HuH-7 (cell line): ENCODE results near the gene CAPN14.
"Not testable (repeated sequence)": the region's sequence is repeated elsewhere in the genome, so short reads cannot be mapped to it uniquely, and the experiment has no call there.

Source experiments
- DNase-seq: peaks from one replicate; pipeline ENCODE4 v3.0.0; 2011; ENCODE audit warnings: low spot score

CAPN14 gene

GRCh38 chr2:31197166-31197565, 20.1 kb downstream of the CAPN14 start:
- DNase-seq: no peak

DNA sequence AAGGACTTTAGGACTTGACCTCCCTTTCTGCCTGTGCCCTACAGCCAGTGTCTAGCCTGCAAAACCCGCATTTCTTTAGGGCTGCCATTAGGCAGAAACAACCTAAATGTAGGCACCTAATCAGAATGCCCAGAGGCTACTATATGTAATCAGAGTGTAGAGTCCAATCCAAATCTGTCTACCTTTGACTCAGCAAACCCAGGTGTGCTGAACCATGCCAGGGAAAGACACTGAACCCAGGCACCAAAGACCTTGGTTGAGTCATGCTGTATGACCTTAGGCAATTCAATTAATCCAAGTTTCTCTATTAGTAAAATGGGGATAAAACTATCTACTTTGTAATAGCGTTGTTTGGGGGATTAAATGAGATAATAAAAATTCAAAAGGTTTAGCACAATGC, 20.7 kb downstream of the CAPN14 start:
- no peak for DNase-seq

- no peak for DNase-seq
Measured at GRCh38 chr2:31193806-31194205, 23.5 kb downstream of the CAPN14 start.

DNA sequence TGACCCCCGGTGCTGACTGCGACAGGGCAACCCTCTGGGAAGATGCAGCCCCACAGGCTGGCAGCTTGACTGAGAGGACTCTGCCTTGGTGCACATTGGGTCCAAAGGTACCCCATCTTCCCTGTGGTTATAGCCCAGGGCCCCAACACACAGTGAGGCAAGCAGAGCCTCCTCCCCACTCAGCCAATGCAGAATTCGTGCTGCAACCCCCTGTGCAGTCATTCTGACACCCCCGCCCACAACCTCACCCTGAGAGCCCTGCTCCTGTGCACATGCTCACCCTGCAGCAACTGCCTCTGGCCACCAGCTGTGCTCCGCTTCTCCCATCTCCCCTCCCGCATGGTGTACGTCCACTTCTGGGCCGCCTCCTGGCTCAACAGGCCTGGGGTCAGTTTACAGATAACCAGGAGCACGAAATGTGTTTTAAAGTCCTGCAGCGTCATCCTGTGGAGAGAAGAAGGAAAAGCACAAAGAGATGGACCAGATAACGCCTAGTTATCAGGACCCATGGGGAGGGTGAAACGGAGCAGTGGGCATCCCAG, 24.4 kb downstream of the CAPN14 start:
- DNase-seq: no peak

DNA sequence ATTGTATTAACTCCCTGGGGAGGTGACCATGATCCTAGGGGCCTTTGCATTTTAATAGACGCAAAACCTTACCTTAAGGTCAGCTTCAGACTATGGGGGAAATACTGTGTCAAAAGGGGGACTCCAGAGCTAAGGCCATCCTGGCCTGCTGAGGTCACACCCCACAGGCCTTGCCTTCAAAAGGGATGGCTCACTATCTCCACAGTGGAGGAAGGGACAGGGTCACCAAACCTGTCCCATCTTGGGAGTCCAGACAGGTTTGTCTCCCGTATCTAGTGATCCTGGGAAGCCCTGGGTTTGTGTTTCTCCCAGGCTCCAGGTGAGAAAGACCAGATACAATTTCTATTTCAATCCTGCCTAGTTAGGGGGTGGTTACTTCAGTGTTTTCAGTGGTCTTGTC, 24.9 kb downstream of the CAPN14 start:
- DNase-seq: no peak

- DNase-seq: no peak
Measured at GRCh38 chr2:31191931-31192330, 25.4 kb downstream of the CAPN14 start.

DNA sequence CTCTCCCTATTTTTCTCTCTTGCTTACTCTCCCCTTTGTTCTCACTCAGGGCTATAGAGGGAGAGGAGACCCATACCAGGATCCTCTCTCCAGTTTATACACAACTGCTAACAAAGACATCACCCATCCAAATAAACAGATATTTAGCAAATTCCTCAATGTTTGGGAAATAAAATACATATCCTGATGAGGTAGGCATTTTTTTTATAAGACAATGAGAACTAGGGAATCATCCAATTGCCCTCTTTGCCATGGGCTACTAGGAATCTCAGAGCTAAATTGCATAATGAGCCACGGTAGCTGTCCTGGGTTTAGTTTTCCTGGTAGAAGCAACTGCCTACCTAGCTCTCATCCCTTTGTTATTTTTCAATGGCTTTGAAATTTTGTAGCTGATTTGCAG, 27.1 kb downstream of the CAPN14 start:
- DNase-seq: no peak

- no peak for DNase-seq
Measured at GRCh38 chr2:31189141-31189540, 28.2 kb downstream of the CAPN14 start.

GRCh38 chr2:31188131-31188530, 29.2 kb downstream of the CAPN14 start:
- no peak for DNase-seq

GRCh38 chr2:31187166-31187565, 30.1 kb downstream of the CAPN14 start:
- no peak for DNase-seq

GRCh38 chr2:31183973-31184372, 33.3 kb downstream of the CAPN14 start:
- DNase-seq: not testable (repeated sequence)

- DNase-seq: no peak
Measured at GRCh38 chr2:31176742-31177141, 40.6 kb downstream of the CAPN14 start.

- no peak for DNase-seq
Measured at GRCh38 chr2:31171142-31171541, 46.2 kb downstream of the CAPN14 start.

DNA sequence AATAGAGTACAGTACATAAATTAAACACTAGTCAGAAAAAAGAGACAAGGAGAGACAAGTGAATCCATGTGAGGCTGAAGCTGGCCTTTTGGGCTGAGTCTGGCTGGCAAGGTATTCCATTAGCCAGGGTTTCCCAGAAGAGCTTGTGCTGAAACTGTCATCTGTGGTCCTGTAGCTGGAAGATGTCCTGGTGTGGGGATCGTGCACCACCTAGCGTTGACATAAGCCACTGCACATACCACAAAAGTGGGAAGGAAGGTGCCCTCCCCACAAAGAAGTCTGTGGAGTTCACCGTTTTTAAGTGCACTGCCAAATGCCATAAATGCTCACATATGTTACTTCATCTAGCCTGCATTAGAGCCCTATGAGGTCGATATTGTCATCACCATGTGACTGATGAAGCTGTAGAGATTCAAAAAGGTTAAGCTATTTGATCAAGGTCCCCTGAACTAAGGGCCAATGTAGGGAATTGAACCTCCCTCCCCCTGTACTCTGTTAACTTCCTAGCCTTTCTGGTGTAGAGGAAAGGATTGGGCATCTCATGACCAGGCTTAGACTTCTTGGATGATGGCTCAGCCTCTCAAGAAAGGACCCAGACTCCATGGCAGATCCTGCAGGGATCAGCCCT, 47.1 kb downstream of the CAPN14 start:
- peak; percentile 62 for DNase-seq

DNA sequence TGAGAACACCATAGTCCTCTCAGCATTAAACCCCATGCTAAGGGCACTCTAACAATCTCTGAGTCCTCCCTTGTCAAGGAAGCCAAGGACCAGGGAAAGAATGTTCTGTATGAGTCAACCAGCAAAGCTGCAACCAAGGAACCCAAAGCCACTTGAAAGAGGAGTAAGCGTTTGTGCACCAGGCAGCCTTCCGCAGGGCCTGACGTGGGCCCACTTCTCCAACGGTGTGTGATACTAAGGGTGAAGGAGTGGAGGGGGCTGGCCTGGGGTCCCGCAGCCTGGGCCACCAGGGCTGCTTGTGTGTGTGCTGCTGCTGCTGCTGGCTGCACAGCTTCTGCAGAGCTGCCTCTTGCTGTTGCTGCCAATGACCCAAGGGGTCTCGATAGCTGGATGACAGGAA, 49.0 kb downstream of the CAPN14 start:
- no peak for DNase-seq

GRCh38 chr2:31166925-31167324, 50.4 kb downstream of the CAPN14 start:
- no peak for DNase-seq

- no peak for DNase-seq
Measured at GRCh38 chr2:31163011-31163539, 54.2 kb downstream of the CAPN14 start.

DNA sequence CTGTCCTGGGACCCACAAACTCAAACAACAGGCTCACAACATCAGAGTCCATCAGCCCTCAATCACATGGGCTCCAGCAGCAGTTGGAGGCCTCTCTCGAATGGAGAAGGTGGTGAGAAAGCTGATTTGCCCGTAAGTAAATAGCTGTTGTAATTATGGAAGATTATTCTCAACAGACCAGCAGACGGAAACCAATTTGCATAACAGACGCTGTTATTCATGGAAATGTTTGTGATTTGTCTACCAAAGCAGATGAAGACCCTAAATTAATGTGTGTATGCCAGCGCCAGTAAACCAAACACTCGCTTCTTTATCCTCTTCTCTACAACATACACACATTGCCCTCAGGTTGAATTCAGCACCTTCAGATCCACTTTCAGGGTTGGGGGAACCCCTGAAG, 55.7 kb downstream of the CAPN14 start:
- no peak for DNase-seq

GRCh38 chr2:31151501-31151900, 65.8 kb downstream of the CAPN14 start:
- DNase-seq: no peak

DNA sequence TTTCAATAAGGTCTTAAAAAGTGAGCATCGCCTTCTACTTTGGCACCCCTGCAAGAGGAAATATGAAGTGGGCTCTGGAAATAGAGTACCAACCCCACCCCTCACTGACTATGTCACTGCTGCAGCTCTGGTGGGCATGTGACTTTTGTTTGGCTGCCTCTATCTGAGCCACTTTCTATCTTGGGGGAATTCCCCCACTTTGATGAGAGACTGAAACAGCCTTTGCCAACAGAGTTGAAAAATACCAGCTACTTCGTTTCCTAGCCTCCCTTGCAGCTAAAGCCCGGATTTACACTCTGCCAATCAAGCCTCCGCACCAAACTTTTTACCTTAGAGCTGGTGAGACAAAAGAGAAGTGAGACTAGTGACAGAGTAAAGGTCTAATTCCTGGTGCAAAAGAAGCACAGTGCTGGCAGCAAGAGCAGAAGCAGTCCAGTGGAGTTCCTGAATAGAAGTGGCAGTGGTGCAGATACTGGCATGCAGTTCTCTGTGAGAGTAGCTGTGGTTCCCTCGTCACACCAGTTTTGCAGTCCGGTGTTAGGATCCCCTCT, 67.1 kb downstream of the CAPN14 start:
- no peak for DNase-seq

GRCh38 chr2:31148514-31148913, 68.8 kb downstream of the CAPN14 start:
- no peak for DNase-seq

DNA sequence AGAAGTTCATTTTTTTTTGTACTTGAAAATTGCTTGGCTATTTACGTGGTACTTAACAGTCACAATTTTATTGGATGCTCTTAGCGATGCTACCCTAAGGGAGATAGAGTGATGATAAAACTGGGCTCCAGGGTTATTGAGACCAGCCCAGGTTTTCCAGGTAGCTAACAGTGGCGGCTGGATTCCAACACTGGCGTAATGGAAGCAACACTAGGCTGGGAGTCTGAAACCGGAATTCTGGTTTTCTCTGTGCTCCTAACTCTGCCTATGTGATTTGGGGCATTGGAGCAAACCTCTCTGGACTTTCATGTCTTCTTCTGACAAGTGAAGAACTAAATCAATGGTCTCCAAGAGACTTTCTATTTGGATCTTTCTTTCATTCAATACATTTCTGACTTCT, 69.7 kb downstream of the CAPN14 start:
- DNase-seq: no peak

DNA sequence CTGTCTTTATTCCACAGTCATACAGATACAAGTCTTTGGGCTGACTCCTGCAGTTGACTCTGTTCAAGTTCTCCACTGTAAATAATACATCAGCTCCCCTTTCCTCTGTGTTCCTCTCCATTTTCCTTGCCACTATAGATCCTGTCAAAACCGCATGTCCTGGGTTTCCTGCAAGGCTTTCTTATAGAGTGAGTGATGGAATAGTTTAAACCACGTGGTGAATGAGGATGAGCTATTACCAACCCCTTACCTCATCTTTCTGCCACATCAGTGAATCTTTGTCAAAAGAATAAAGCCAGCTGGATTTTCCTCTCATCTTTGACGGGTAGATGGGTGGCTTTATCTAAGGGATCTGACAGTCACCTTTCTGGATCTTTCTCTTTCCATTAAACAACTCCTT, 75.2 kb downstream of the CAPN14 start:
- no peak for DNase-seq
